Stimulated activated CD4-positive, alpha-beta T cell treated with anti-CD3 and anti-CD28 coated beads, Interleukin-1b, Interleukin-23, amount 100 ng/mL, for 48 hours (primary cell): ENCODE measurements around the gene ABCC9.
"Not testable (repeated sequence)": the region's sequence is repeated elsewhere in the genome, so short reads cannot be mapped to it uniquely, and the experiment has no call there.

Source experiments
- DNase-seq: peaks from one replicate; pipeline ENCODE4 v3.0.0-alpha.2; 2020

ABCC9 gene

GRCh38 chr12:21813751-21814150, 127.5 kb downstream of the ABCC9 start:
- no peak for DNase-seq

GRCh38 chr12:21813125-21813524, 128.1 kb downstream of the ABCC9 start:
- DNase-seq: no peak

- DNase-seq: not testable (repeated sequence)
Measured at GRCh38 chr12:21812340-21812739, 128.9 kb downstream of the ABCC9 start.

- DNase-seq: no peak
Measured at GRCh38 chr12:21809100-21809499, 132.1 kb downstream of the ABCC9 start.

GRCh38 chr12:21806255-21806654, 135.0 kb downstream of the ABCC9 start:
- DNase-seq: no peak

GRCh38 chr12:21801522-21802288, 139.5 kb downstream of the ABCC9 start:
- DNase-seq: no peak

GRCh38 chr12:21800011-21800410, 141.2 kb downstream of the ABCC9 start:
- no peak for DNase-seq

GRCh38 chr12:21797539-21797938, 143.7 kb downstream of the ABCC9 start:
- no peak for DNase-seq

GRCh38 chr12:21795648-21796328, 145.4 kb downstream of the ABCC9 start:
- DNase-seq: no peak

GRCh38 chr12:21794807-21795595, 146.2 kb downstream of the ABCC9 start:
- not testable (repeated sequence) for DNase-seq

- DNase-seq: not testable (repeated sequence)
Measured at GRCh38 chr12:21789687-21790086, 151.5 kb downstream of the ABCC9 start.

GRCh38 chr12:21788089-21788983, 152.9 kb downstream of the ABCC9 start:
- no peak for DNase-seq

- no peak for DNase-seq
Measured at GRCh38 chr12:21786041-21786531, 155.1 kb downstream of the ABCC9 start.

- DNase-seq: not testable (repeated sequence)
Measured at GRCh38 chr12:21782723-21783122, 158.5 kb downstream of the ABCC9 start.

- DNase-seq: no peak
Measured at GRCh38 chr12:21780786-21781185, 160.4 kb downstream of the ABCC9 start.

GRCh38 chr12:21776175-21776574, 165.1 kb downstream of the ABCC9 start:
- no peak for DNase-seq

- no peak for DNase-seq
Measured at GRCh38 chr12:21775133-21775820, 165.9 kb downstream of the ABCC9 start.

- DNase-seq: no peak
Measured at GRCh38 chr12:21774358-21775132, 166.7 kb downstream of the ABCC9 start, which contains the start of gene KCNJ8. Gene KCNJ8 (minus strand): TSS chr12:21774706. CDS start chr12:21773616, 1,090 bp downstream.

- DNase-seq: no peak
Measured at GRCh38 chr12:21773806-21774205, 167.4 kb downstream of the ABCC9 start.

- DNase-seq: peak; percentile 8
Measured at GRCh38 chr12:21773263-21773741, 167.9 kb downstream of the ABCC9 start.

- no peak for DNase-seq
Measured at GRCh38 chr12:21771311-21771710, 169.9 kb downstream of the ABCC9 start.
